Effector CD8-positive, alpha-beta T cell (primary cell): ENCODE measurements around the gene GPR55.

Source experiments
- DNase-seq: peaks from one replicate; lab custom pipeline; 2025; lab: John Stamatoyannopoulos, UW

GPR55 gene

DNA sequence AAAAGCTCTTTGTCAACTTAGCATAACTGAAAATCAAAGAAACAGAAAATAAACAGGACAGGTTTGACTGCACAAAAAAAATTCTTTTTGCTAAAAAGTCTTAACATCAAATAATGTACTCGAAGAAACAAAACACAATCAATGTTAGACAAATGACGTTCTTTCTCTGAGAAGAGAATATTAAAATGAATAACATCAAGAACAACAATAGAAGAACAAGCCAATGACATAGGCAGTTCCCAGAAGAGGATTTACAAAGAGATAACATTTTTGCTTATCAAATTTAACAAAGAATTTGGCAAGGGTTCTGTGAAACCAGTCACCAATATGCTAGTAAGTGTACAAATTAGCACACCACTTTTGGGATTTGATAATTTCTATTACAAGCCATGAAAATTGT lies 5.8 kb downstream of the GPR55 start:
- DNase-seq: no peak

DNA sequence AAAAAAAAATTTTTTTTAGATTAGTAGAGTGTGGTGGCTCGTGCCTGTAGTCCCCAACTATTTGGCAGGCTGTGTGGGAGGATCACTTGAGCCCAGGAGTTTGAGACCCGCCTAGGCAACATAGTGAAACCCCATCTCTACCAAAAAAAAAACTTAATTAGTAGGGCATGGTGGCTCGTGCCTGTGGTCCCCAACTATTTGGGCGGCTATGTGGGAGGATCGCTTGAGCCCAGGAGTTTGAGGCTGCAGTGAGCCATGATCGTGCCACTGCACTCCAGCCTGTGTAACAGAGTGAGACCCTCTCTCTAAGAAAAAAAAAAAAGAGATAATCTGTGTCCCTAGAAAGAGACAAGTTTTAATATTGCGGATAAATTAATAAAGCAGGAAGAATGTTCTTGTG lies 8.8 kb downstream of the GPR55 start:
- no peak for DNase-seq

DNA sequence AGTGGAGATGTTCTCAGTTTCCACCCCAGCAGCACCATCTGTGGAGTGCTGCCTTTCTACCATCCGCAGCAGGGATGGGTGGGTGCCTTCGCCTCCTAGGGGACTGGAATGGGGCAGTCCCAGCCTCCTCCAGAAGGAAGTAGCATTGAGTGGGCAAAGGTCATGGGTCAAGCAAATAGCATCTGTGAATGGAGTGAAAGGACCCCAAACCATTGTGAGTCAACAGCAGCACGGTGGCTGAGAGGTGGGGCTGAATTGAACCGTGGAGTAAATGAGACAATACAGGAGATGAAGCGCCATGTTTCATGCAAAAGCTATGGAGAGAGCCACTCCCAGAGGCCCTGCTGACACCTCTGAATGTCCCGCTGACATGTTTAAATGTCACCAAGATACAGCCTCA lies 9.7 kb downstream of the GPR55 start:
- no peak for DNase-seq

- no peak for DNase-seq
Measured at GRCh38 chr2:230914886-230915285, 10.2 kb downstream of the GPR55 start.

- DNase-seq: no peak
Measured at GRCh38 chr2:230913406-230914143, 11.5 kb downstream of the GPR55 start.

DNA sequence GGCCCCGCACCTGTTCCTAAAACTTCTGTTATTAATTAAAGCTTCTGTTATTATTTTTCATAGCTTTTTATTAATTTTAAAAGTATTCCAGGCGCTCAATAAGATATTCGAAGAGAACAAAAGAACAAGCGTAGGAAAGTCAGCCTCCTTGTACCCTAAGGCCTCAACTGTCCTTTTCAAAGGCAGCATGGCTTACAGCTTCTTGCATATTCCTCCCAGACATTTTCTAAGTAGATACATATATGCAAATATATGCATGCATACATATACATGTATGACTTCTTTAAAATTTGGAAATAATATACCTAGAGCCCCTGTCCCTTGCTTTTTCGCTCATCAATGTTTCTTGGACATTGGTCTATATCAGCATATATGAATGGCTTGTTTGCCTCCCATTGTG lies 12.3 kb downstream of the GPR55 start:
- DNase-seq: no peak

DNA sequence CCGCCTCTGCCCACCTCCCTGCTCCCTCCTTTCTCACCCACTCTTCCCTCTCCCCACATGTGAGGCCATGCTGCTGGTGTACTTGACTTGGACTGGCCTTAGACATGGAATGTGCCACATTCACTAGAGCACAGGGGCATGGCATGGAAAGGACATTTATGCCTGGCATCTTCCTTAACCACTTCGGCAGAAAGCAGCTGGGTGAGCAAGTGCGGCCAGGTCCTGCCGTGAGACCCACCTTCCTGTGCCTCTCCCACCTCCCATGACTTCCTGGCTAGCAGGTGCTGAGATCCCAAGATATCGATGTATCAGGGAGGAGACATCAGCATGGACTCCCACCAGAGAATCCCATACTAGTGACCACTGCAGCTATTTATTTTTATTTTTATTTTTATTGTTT lies 13.0 kb downstream of the GPR55 start:
- no peak for DNase-seq

DNA sequence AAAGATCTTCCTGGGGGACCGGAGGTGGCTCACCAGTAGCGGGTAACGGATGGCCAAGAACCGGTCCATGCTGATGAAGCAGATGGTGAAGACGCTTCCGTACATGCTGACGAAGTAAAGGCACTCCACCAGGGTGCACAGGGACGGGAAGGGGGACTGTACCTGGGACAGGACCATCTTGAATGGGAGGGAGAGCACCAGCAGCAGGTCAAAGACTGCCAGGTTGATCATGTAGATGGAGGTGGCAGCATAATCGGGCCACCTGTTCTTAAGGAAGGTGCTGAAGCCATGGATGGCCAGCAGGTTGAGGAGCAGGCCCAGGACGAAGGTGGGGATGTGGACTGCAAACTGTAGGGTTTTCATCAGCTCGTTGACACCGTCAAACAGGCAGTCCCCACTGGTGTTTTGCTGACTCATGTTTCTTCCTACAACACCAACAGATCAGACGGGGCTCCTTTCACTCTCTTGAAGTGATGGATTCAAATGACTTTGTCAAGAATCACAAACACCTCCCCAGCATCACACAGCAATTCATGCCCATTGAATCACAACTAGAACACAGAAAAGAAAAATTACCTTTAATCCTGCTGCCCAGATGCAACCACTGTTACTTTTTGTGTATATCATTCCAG lies 14.4 kb downstream of the GPR55 start:
- no peak for DNase-seq

- no peak for DNase-seq
Measured at GRCh38 chr2:230909841-230910545, 15.0 kb downstream of the GPR55 start.

GRCh38 chr2:230908595-230909191 lies 16.3 kb downstream of the GPR55 start:
- DNase-seq: no peak

DNA sequence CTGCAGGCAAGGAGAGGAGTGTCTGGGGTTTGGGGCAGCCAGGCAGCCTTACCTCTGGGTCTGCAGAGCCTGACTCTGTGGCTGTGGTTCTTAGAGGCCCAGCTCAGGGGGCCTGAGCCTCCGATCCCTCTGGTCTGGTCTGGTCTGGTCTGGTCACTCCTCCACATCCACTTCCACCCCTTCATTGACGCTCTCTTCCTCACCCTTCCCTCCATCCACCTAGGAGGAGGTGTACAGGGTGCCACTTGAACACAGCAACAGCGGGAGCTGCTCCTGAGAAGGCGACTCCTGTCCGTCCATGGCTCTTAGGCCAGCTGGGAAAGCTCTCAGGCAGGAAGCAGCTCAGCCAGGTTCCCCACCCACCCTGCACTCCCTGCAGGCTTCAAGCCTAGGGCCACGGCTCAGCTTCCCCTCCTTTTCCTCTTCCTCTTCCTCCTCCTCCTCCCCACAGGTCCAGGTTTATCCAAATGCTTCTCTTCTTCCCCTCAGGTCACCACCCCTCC lies 16.9 kb downstream of the GPR55 start:
- no peak for DNase-seq

DNA sequence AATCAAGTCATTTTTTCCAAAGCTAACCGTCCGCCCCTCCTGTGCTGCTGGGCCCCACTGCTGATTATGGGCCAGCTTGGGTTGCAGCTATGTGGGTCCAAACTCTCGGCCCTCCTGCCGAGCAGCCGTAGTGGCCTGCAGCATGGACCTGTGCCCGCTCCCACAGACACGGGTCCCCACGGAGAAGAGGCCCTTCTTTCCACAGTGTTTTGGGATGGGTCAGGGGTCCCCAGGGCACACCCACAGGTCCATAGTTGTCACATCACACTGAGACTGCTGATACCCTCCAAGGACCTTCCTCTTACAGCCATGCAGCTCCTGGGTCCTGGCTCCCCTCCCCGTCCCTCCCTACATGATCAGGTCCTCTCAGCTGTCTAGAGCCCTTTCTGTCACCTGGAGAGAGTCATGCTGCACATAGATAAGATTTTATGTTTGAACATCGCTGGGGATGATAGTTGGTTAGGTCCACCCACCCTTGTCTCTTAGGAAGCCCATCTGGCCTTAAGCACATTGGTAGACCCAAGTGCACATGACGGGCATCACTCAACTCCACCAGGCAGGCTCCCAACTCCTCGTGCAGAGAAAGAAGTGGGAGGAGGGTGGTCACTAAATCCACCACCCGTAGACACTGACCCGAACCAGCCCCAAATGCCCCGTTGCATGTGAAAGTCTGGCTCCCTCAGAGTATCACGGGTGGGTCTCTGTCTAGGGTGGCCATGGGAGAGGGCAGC lies 17.5 kb downstream of the GPR55 start:
- no peak for DNase-seq

- DNase-seq: no peak
Measured at GRCh38 chr2:230906471-230907230, 18.4 kb downstream of the GPR55 start.

GRCh38 chr2:230905448-230906421 lies 19.3 kb downstream of the GPR55 start:
- DNase-seq: peak; percentile 67

GRCh38 chr2:230904856-230905447 lies 20.1 kb downstream of the GPR55 start:
- no peak for DNase-seq

GRCh38 chr2:230903231-230904150 lies 21.6 kb downstream of the GPR55 start:
- no peak for DNase-seq

DNA sequence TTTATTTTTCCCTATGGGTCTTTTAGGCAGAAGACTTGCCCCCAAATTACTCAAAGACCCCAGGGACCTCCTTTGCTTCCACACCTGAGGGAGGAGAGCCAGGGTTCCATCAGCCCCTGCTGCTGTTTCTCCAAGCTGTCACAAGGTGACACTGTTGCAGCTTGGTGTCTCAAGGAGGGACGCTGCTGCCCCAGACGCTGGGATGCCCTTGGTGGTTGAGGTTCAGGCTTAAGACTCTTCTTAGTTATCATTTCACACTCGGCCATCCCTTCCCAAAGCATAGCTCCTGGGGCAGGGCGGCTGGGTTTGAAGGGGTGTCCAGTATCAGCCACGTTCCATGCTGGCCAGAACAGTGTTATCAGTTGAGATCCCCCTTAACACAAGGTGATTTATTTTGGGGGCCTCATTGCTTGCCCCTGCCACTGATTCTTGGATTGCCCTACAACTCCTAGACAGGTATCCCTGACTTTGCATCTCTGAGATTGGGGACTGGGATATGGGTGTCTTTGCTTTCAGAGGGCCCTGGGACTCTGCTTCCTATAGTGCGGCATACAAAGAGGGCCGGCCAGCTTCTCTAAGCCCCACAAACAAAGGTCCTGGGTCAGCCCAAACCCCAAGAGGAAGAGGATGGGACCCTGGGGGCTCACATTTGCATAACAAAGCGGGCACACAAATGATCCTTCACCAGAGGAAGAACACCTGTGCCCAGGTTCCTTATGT lies 22.7 kb downstream of the GPR55 start:
- no peak for DNase-seq

GRCh38 chr2:230901006-230901405 lies 24.0 kb downstream of the GPR55 start:
- DNase-seq: no peak
